Skin of body (tissue), 2 donors: ENCODE measurements around the gene INO80C. TPM values are rescaled to one million over a fixed set of nuclear protein-coding genes. Genes with fewer than 3 reads are reported as not detected.

ENCODE experiments used
- DNase-seq: peaks from one replicate; lab custom pipeline; 2025; lab: John Stamatoyannopoulos, UW
- total RNA-seq: library from RNA; depleted of rRNA; stranded (reverse); fragments of >200 nt; gene quantifications from one replicate; pipeline ENCODE4 v1.2.3, GENCODE V29; 2014

The INO80C gene
- total RNA-seq = 8.6 TPM

GRCh38 chr18:35497370-35498197 lies at the start of gene INO80C:
Gene INO80C, minus strand, starts transcription at chr18:35497960. Its CDS starts 86 bp downstream, at chr18:35497874.
- DNase-seq = peak; percentile 97

GRCh38 chr18:35547008-35547605 lies 49.3 kb upstream of the INO80C start:
- no peak for DNase-seq

GRCh38 chr18:35542356-35542755 lies 44.6 kb upstream of the INO80C start:
- DNase-seq = no peak

- no peak for DNase-seq
Measured at GRCh38 chr18:35535297-35535696, 37.5 kb upstream of the INO80C start.

GRCh38 chr18:35533916-35534405 lies 36.2 kb upstream of the INO80C start:
- DNase-seq = no peak

GRCh38 chr18:35528749-35529274 lies 31.1 kb upstream of the INO80C start:
- DNase-seq = no peak

GRCh38 chr18:35526495-35527059 lies 28.8 kb upstream of the INO80C start:
- DNase-seq = no peak

- DNase-seq = no peak
Measured at GRCh38 chr18:35525795-35526494, 28.2 kb upstream of the INO80C start.

- DNase-seq = no peak
Measured at GRCh38 chr18:35524226-35524625, 26.5 kb upstream of the INO80C start.

GRCh38 chr18:35522130-35522959 lies 24.6 kb upstream of the INO80C start:
- DNase-seq = no peak

GRCh38 chr18:35521133-35521532 lies 23.4 kb upstream of the INO80C start:
- no peak for DNase-seq

GRCh38 chr18:35519148-35519899 lies 21.6 kb upstream of the INO80C start:
- DNase-seq = no peak

- no peak for DNase-seq
Measured at GRCh38 chr18:35517715-35518114, 20.0 kb upstream of the INO80C start.

- no peak for DNase-seq
Measured at GRCh38 chr18:35516789-35517188, 19.0 kb upstream of the INO80C start.

GRCh38 chr18:35516351-35516750 lies 18.6 kb upstream of the INO80C start:
- no peak for DNase-seq

- no peak for DNase-seq
Measured at GRCh38 chr18:35515460-35516130, 17.8 kb upstream of the INO80C start.

GRCh38 chr18:35514752-35515459 lies 17.1 kb upstream of the INO80C start:
- DNase-seq = no peak

- DNase-seq = no peak
Measured at GRCh38 chr18:35514283-35514682, 16.5 kb upstream of the INO80C start.
